K562 (cell line): Measurements from ENCODE around the gene CHD2. TPM values are rescaled to one million over a fixed set of nuclear protein-coding genes. Genes with fewer than 3 reads are reported as not detected.
A peak's percentile ranks its signal among the peaks of the same experiment; 100 is the strongest.

ENCODE experiments used
- CHD7 ChIP-seq: fragments of 200-600 bp; sonication (generic); IDR thresholded peaks from one replicate; pipeline ENCODE4 v1.6.1; 2012; ENCODE audit warnings: mild to moderate bottlenecking, low read depth, low read length, inconsistent platforms
- GTF2F1 ChIP-seq: IDR thresholded peaks from 2 replicates; pipeline ENCODE4 v1.6.1; 2011; ENCODE audit warnings: low read depth, low read length, improper control_type of control experiment
- LEF1 ChIP-seq: fragments of 450-650 bp; IDR thresholded peaks from 2 replicates; pipeline ENCODE4 v1.6.1; 2016; ENCODE audit warnings: mild to moderate bottlenecking
- PHB ChIP-seq: fragments of 250-450 bp; sonication (Bioruptor Pico); IDR thresholded peaks from 2 replicates; pipeline ENCODE4 v1.5.0; 2021
- POLR3G ChIP-seq: IDR thresholded peaks from 2 replicates; pipeline ENCODE4 v1.6.1; 2011; ENCODE audit not compliant: insufficient read length, insufficient replicate concordance; ENCODE audit errors: extremely low read depth
- RB1 ChIP-seq: fragments of 450-650 bp; IDR thresholded peaks from 2 replicates; pipeline ENCODE4 v1.6.1; 2017; ENCODE audit warnings: low read depth, mild to moderate bottlenecking
- RFX1 ChIP-seq: fragments of 450-650 bp; IDR thresholded peaks from 2 replicates; pipeline ENCODE4 v1.6.1; 2016; ENCODE audit warnings: mild to moderate bottlenecking, moderate library complexity
- TARDBP ChIP-seq: fragments of 450-650 bp; IDR thresholded peaks from 2 replicates; pipeline ENCODE4 v1.6.1; 2016
- TCF15 ChIP-seq: fragments of 250-450 bp; sonication (Bioruptor Pico); IDR thresholded peaks from 2 replicates; pipeline ENCODE4 v1.8.0; 2022; ENCODE audit warnings: moderate library complexity, mild to moderate bottlenecking, inconsistent platforms
- THAP12 ChIP-seq: fragments of 250-450 bp; sonication (Bioruptor Pico); IDR thresholded peaks from 2 replicates; pipeline ENCODE4 v1.9.0; 2021; ENCODE audit warnings: mild to moderate bottlenecking, inconsistent platforms
- ZNF184 ChIP-seq: sonication (generic); formaldehyde crosslinking; IDR thresholded peaks from 2 replicates; pipeline ENCODE4 v1.5.0; 2020; ENCODE audit warnings: missing genetic modification reagents
- ZNF395 ChIP-seq: fragments of 200-800 bp; sonication (Bioruptor generic); IDR thresholded peaks from 2 replicates; pipeline ENCODE4 v1.6.1; 2017; ENCODE audit warnings: missing genetic modification characterization, missing compliant biosample characterization
- polyA plus RNA-seq, 8 experiments: library from polyadenylated mRNA; depleted of rRNA in 4 of 8; stranded (reverse) in 5 of 8; unstranded in 3 of 8; fragments of >200 nt; fragmentation: Nextera tagmentation in 2 of 8; fragmentation: Illumina TruSeq in 1 of 8; extraction: Ambion mirVana in 2 of 8; extraction: Trizol in 1 of 8; gene quantifications; 2 replicates each; pipeline versions ENCODE4 v1.2.1 to v1.2.3, GENCODE V29; 2011 to 2014; ENCODE audit warnings: inconsistent platforms in 1 of 8, missing spikeins in 1 of 8
- total RNA-seq, 7 experiments: library from RNA; depleted of rRNA in 6 of 7; stranded (reverse); fragments of >200 nt in 6 of 7; fragmentation: Illumina TruSeq in 2 of 7; extraction: Trizol in 2 of 7; gene quantifications; 2 replicates each; pipeline versions ENCODE4 v1.2.1 to v1.2.3, GENCODE V29; 2011 to 2021; ENCODE audit warnings: low replicate concordance in 1 of 7

The CHD2 gene
- total and polyA plus RNA-seq, 9 of the 15 experiments (the other 6 are each of a cell fraction or from before 2014, with no cell fraction given), result 38.9 to 70.8 (median 56.2) TPM

- TF ChIP-seq CHD7 (no peak), THAP12 (CRISPR knock-in tag) (peak; percentile 19; the same call in 1 of the 2 replicates), PHB (no peak), GTF2F1 (no peak), POLR3G (no peak), ZNF395 (CRISPR knock-in tag) (no peak), RFX1 (no peak), ZNF184 (CRISPR knock-in tag) (no peak), TCF15 (CRISPR knock-in tag) (no peak), RB1 (no peak), TARDBP (no peak), LEF1 (0 out of 2 replicates have a peak, but pooled peaks have one; percentile 18)
Measured at GRCh38 chr15:93035953-93036810, 136.1 kb downstream of the CHD2 start (continued).
